Uterus (tissue), 4 donors: Measurements from ENCODE around the gene NOTUM. TPM values are rescaled to one million over a fixed set of nuclear protein-coding genes. Genes with fewer than 3 reads are reported as not detected.

Experiments used
- DNase-seq, 2 donors: peaks; one replicate each; pipeline ENCODE4 v3.0.0-alpha.2; 2019 to 2020
- H3K27ac ChIP-seq, 2 donors: fragments of 200-600 bp; sonication (generic); 1 replicate in 1 of 2; 2 replicates in 1 of 2; pipeline ENCODE4 v1.5.1; 2016 to 2018
- H3K27me3 ChIP-seq, 2 donors: fragments of 200-600 bp; sonication (generic); one replicate each; pipeline ENCODE4 v1.5.1; 2018 to 2019; ENCODE audit warnings: control low read depth in 1 of 2
- H3K36me3 ChIP-seq, 2 donors: fragments of 200-600 bp; sonication (generic); one replicate each; pipeline ENCODE4 v1.5.1; 2019; ENCODE audit warnings: control low read depth in 1 of 2
- H3K4me1 ChIP-seq, 2 donors: fragments of 200-600 bp; sonication (generic); one replicate each; pipeline ENCODE4 v1.5.1; 2018 to 2019; ENCODE audit warnings: control low read depth in 1 of 2
- H3K4me3 ChIP-seq, 2 donors: fragments of 200-600 bp; sonication (generic); 1 replicate in 1 of 2; 2 replicates in 1 of 2; pipeline ENCODE4 v1.5.1; 2018 to 2019; ENCODE audit warnings: mild to moderate bottlenecking in 1 of 2
- H3K9me3 ChIP-seq, 2 donors: fragments of 200-600 bp; sonication (generic); one replicate each; pipeline ENCODE4 v1.5.1; 2019; ENCODE audit warnings: control low read depth in 1 of 2
- CTCF ChIP-seq, 4 experiments: fragments of 200-600 bp in 2 of 4; fragments of 450-650 bp in 2 of 4; sonication (generic) in 2 of 4; IDR thresholded peaks; one replicate each; pipeline ENCODE4 v1.5.1; 2016 to 2019; ENCODE audit warnings: antibody characterized with exemption in 4 of 4, mild to moderate bottlenecking in 2 of 4, moderate library complexity in 1 of 4
- POLR2A ChIP-seq, 2 donors: fragments of 450-650 bp; IDR thresholded peaks; one replicate each; pipeline ENCODE4 v1.6.1; 2016; ENCODE audit warnings: antibody characterized with exemption in 2 of 2, mild to moderate bottlenecking in 1 of 2, moderate library complexity in 1 of 2
- intact Hi-C: fragments of 100-400 bp; cut with DNase I; formaldehyde crosslinking; loops from one replicate; pipeline ENCODE4 v1.15.1; 2023; ENCODE audit warnings: low total_unique reads
- total RNA-seq, 4 donors: library from RNA; depleted of rRNA in 3 of 4; stranded (reverse); fragments of >200 nt in 3 of 4; gene quantifications; one replicate each; pipeline versions ENCODE4 v1.1.0 to v1.2.4, GENCODE V29; 2014 to 2023
- donor health status: DM: yes; HTN: yes; CAD: no.

NOTUM gene
- total RNA-seq, 4 donors from 2014 or later, result 5.0 TPM; not detected in 3

- no peak for TF ChIP-seq CTCF (IDR thresholded peaks at IDR 0.05)
- no peak for TF ChIP-seq POLR2A (IDR thresholded peaks at IDR 0.05)
- Histone ChIP-seq H3K36me3 (no peaks in the 10 kb centered on the region), H3K9me3 (no peaks in the 10 kb centered on the region), H3K27ac (no peak overlapping the region), H3K27me3 (no peaks in the 10 kb centered on the region), H3K4me1 (peaks cover 0 to 16% of the 10 kb centered on the region in 2 donors), H3K4me3 (no peak overlapping the region)
- DNase-seq, result no peak
- intact Hi-C loops, result no loop called here
These were observed 56.9 kb downstream of the NOTUM start for GRCh38 chr17:81903896-81904599.

- H3K27ac ChIP-seq, result no peak overlapping the region
- intact Hi-C loops, result no loop called here
These were observed 57.6 kb downstream of the NOTUM start for GRCh38 chr17:81903415-81903831.

DNA sequence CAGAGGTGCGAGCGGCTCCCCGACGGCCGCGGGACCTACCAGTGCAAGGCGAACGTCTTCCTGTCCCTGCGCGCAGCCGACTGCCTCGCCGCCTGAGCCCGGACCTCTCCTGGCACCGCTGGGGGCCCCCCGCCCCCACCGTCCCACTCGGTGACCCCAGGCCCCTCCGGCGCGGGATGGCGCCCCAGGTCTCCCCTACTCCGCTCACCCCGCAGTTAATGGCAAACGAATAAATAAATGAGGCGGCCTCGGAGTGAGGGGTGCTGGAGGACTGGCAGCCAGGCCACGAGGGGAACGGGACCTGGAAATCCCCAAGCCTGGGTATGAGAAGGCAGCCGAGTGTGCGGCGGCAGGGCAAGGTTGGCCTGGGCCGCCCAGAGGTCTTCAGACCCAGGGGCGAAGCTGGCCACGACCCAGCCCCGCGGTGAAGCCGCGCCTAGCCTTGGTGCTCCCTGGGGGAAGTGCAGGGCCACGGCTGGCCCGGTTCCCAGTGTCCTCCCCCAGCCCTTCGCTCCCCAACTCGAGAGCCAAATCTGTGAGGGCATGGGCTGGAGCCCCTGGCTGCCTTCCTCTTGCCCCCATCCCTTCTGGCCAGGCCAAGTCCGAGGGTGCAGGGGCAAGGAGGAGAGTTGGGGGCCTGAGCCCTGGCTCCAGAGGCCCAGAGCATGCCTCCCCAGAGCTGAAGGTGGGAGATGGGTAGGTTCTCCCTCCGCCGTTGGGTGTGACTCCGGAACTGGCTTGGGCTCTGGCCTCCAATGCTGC lies 58.2 kb downstream of the NOTUM start:
- H3K4me3 ChIP-seq, result no peak overlapping the region
- intact Hi-C loops, result no loop called here
- no peaks in the 10 kb centered on the region for H3K27me3 ChIP-seq
- peaks cover 0 to 16% of the 10 kb centered on the region in 2 donors for H3K4me1 ChIP-seq
- no peaks in the 10 kb centered on the region for H3K9me3 ChIP-seq
- DNase-seq, result no peak
- no peak overlapping the region for H3K27ac ChIP-seq
- no peaks in the 10 kb centered on the region for H3K36me3 ChIP-seq
- no peak for TF ChIP-seq POLR2A (IDR thresholded peaks at IDR 0.05)
- no peak for TF ChIP-seq CTCF (IDR thresholded peaks at IDR 0.05)

More at GRCh38 chr17:81903415-81903831, 57.6 kb downstream of the NOTUM start:
- DNase-seq, result no peak
- H3K4me3 ChIP-seq, result no peak overlapping the region
- no peaks in the 10 kb centered on the region for H3K27me3 ChIP-seq
- H3K36me3 ChIP-seq, result no peaks in the 10 kb centered on the region
- H3K4me1 ChIP-seq, result peaks cover 0 to 16% of the 10 kb centered on the region in 2 donors
- no peaks in the 10 kb centered on the region for H3K9me3 ChIP-seq
- TF ChIP-seq POLR2A (IDR thresholded peaks at IDR 0.05), result no peak
- no peak for TF ChIP-seq CTCF (IDR thresholded peaks at IDR 0.05)

Other genes starting within 250 kb of the NOTUM start
- 10 to 100 TPM in 1 of 4 donors, 1 to 10 TPM in 2, not detected in 1; 5.6 to 11.3 (median 7.6) TPM for gene SLC25A10, start 248.9 kb downstream of the NOTUM start, total RNA-seq
- not detected for gene GCGR, start 157.0 kb downstream of the NOTUM start, total RNA-seq
- 10 to 100 TPM; 30.5 to 92.6 (median 61.3) TPM for gene MCRIP1, start 127.9 kb downstream of the NOTUM start, total RNA-seq
- 1 to 10 TPM in 1 of 4 donors, not detected in 3; 1.6 TPM for gene PPP1R27, start 126.1 kb downstream of the NOTUM start, total RNA-seq
- 100 to 1,000 TPM; 199 to 504 (median 304) TPM for gene P4HB, start 100.7 kb downstream of the NOTUM start, total RNA-seq
- 100 to 1,000 TPM in 1 of 4 donors, 10 to 100 TPM in 3; 31.2 to 350 (median 55.1) TPM for gene ARHGDIA, start 89.8 kb downstream of the NOTUM start, total RNA-seq
- gene ALYREF, start 69.6 kb downstream of the NOTUM start, total RNA-seq, result 10 to 100 TPM in 3 of 4 donors, 1 to 10 TPM in 1; 3.2 to 82.1 (median 34.5) TPM
- 10 to 100 TPM; 45.9 to 72.6 (median 61.5) TPM for gene ANAPC11, start 69.5 kb downstream of the NOTUM start, total RNA-seq
- 1 to 10 TPM in 2 of 4 donors, not detected in 2; 2.0 to 2.1 TPM for gene NPB, start 58.9 kb downstream of the NOTUM start, total RNA-seq
- gene PCYT2, start 49.8 kb downstream of the NOTUM start, total RNA-seq, result 10 to 100 TPM in 3 of 4 donors, 1 to 10 TPM in 1; 4.1 to 27.7 (median 18.8) TPM
- 10 to 100 TPM in 3 of 4 donors, under 1 TPM in 1; 0.77 to 87.1 (median 14.6) TPM for gene SIRT7, start 43.0 kb downstream of the NOTUM start, total RNA-seq
- gene MAFG, start 33.5 kb downstream of the NOTUM start, total RNA-seq, result 10 to 100 TPM in 3 of 4 donors, 1 to 10 TPM in 1; 9.7 to 23.1 (median 12.7) TPM
- 10 to 100 TPM in 2 of 4 donors, 1 to 10 TPM in 2; 4.2 to 81.5 (median 8.1) TPM for gene PYCR1, start 23.9 kb downstream of the NOTUM start, total RNA-seq
- gene MYADML2, start 14.0 kb downstream of the NOTUM start, total RNA-seq, result not detected
- 10 to 100 TPM in 2 of 4 donors, 1 to 10 TPM in 2; 3.5 to 34.2 (median 13.6) TPM for gene ASPSCR1, start 16.4 kb upstream of the NOTUM start, total RNA-seq
- gene CENPX, start 61.7 kb upstream of the NOTUM start, total RNA-seq, result 100 to 1,000 TPM in 1 of 4 donors, 10 to 100 TPM in 3; 26.7 to 212 (median 49.8) TPM
- 10 to 100 TPM in 1 of 4 donors, 1 to 10 TPM in 2, under 1 TPM in 1; 0.29 to 14.2 (median 5.3) TPM for gene LRRC45, start 62.1 kb upstream of the NOTUM start, total RNA-seq
- gene RAC3, start 70.5 kb upstream of the NOTUM start, total RNA-seq, result 1 to 10 TPM in 1 of 4 donors, under 1 TPM in 1, not detected in 2; 0.91 to 8.4 TPM
- gene DCXR, start 76.5 kb upstream of the NOTUM start, total RNA-seq, result 100 to 1,000 TPM in 1 of 4 donors, 10 to 100 TPM in 3; 23.8 to 125 (median 67.5) TPM
- gene RFNG, start 90.6 kb upstream of the NOTUM start, total RNA-seq, result 10 to 100 TPM; 11.8 to 33.7 (median 23.3) TPM
- 100 to 1,000 TPM in 1 of 4 donors, 10 to 100 TPM in 3; 76.0 to 326 (median 85.6) TPM for gene GPS1, start 90.7 kb upstream of the NOTUM start, total RNA-seq
- gene DUS1L, start 104.6 kb upstream of the NOTUM start, total RNA-seq, result 10 to 100 TPM; 30.2 to 70.6 (median 46.5) TPM
- 10 to 100 TPM in 2 of 4 donors, 1 to 10 TPM in 2; 5.3 to 59.4 (median 23.4) TPM for gene FASN, start 137.0 kb upstream of the NOTUM start, total RNA-seq